H9 (cell line): ENCODE data around the gene ARMH1. TPM values are rescaled to one million over a fixed set of nuclear protein-coding genes. Genes with fewer than 3 reads are reported as not detected.

Experiments used
- DNase-seq: peaks from one replicate; pipeline ENCODE4 v3.0.0-alpha.2; 2017
- H2AFZ ChIP-seq: one replicate; pipeline ENCODE4 v1.6.1; 2013; ENCODE audit warnings: mild to moderate bottlenecking, low read length, control low read depth, moderate library complexity
- H2AK5ac ChIP-seq: 2 replicates; pipeline ENCODE4 v1.6.1; 2013; ENCODE audit warnings: low read length, control low read depth, mixed read lengths; ENCODE audit not compliant: insufficient read length
- H2BK120ac ChIP-seq: one replicate; pipeline ENCODE4 v1.6.1; 2013; ENCODE audit warnings: low read depth, mild to moderate bottlenecking, low read length, control low read depth, inconsistent platforms; ENCODE audit not compliant: poor library complexity, severe bottlenecking
- H2BK12ac ChIP-seq: 2 replicates; pipeline ENCODE4 v1.6.1; 2013; ENCODE audit warnings: low read length, control low read depth, mixed read lengths, low read depth; ENCODE audit not compliant: insufficient read length
- H2BK15ac ChIP-seq: 2 replicates; pipeline ENCODE4 v1.6.1; 2013; ENCODE audit warnings: low read depth, low read length, control low read depth
- H2BK20ac ChIP-seq: one replicate; pipeline ENCODE4 v1.6.1; 2013; ENCODE audit warnings: low read depth, mild to moderate bottlenecking, low read length, control low read depth, inconsistent platforms; ENCODE audit not compliant: poor library complexity, severe bottlenecking
- H2BK5ac ChIP-seq: 2 replicates; pipeline ENCODE4 v1.6.1; 2013; ENCODE audit warnings: low read length, control low read depth, mixed read lengths; ENCODE audit not compliant: insufficient read length
- H3K14ac ChIP-seq: 2 replicates; pipeline ENCODE4 v1.6.1; 2013; ENCODE audit warnings: low read length, control low read depth; ENCODE audit not compliant: insufficient read depth
- H3K18ac ChIP-seq: 2 replicates; pipeline ENCODE4 v1.6.1; 2013; ENCODE audit warnings: low read depth, mild to moderate bottlenecking, mixed read lengths, low read length, control low read depth; ENCODE audit not compliant: insufficient read length
- H3K23ac ChIP-seq: 2 replicates; pipeline ENCODE4 v1.6.1; 2013; ENCODE audit warnings: low read length, control low read depth, mixed read lengths, low read depth; ENCODE audit not compliant: insufficient read length
- H3K23me2 ChIP-seq: 2 replicates; pipeline ENCODE4 v1.6.1; 2013; ENCODE audit warnings: low read depth, mild to moderate bottlenecking, mixed read lengths, low read length, control low read depth; ENCODE audit not compliant: insufficient read length, poor library complexity, severe bottlenecking
- H3K27ac ChIP-seq: 2 replicates; pipeline ENCODE4 v1.5.1; 2013; ENCODE audit warnings: low read length, control low read depth, mixed read lengths, low read depth; ENCODE audit not compliant: insufficient read length
- H3K27me3 ChIP-seq: 2 replicates; pipeline ENCODE4 v1.6.1; 2013; ENCODE audit warnings: low read length, control low read depth, inconsistent platforms; ENCODE audit not compliant: insufficient read depth
- H3K4ac ChIP-seq: 2 replicates; pipeline ENCODE4 v1.6.1; 2013; ENCODE audit warnings: low read depth, mild to moderate bottlenecking, control low read depth, inconsistent platforms, low read length, moderate library complexity
- H3K4me1 ChIP-seq: 2 replicates; pipeline ENCODE4 v1.6.1; 2013; ENCODE audit warnings: low read length, control low read depth, inconsistent platforms; ENCODE audit not compliant: insufficient read depth
- H3K4me2 ChIP-seq: 2 replicates; pipeline ENCODE4 v1.6.1; 2013; ENCODE audit warnings: low read length, control low read depth, mixed read lengths; ENCODE audit not compliant: insufficient read length, insufficient read depth
- H3K56ac ChIP-seq: 2 replicates; pipeline ENCODE4 v1.6.1; 2013; ENCODE audit warnings: low read depth, mild to moderate bottlenecking, mixed read lengths, low read length, control low read depth; ENCODE audit not compliant: insufficient read length
- H3K79me1 ChIP-seq: 2 replicates; pipeline ENCODE4 v1.6.1; 2013; ENCODE audit warnings: low read depth, mild to moderate bottlenecking, moderate library complexity, low read length, control low read depth, inconsistent platforms; ENCODE audit not compliant: insufficient read depth, poor library complexity, severe bottlenecking
- H3K79me2 ChIP-seq: 2 replicates; pipeline ENCODE4 v1.6.1; 2013; ENCODE audit warnings: low read length, control low read depth, inconsistent platforms; ENCODE audit not compliant: insufficient read depth
- H3K9ac ChIP-seq: 2 replicates; pipeline ENCODE4 v1.6.1; 2013; ENCODE audit warnings: low read length, control low read depth, mixed read lengths; ENCODE audit not compliant: insufficient read length; ENCODE audit errors: extremely low read depth
- H3K9me3 ChIP-seq: one replicate; pipeline ENCODE4 v1.6.1; 2013; ENCODE audit warnings: low read depth, low read length, inconsistent platforms; ENCODE audit not compliant: control insufficient read depth
- H3T11ph ChIP-seq: one replicate; pipeline ENCODE4 v1.6.1; 2013; ENCODE audit warnings: mild to moderate bottlenecking, low read length, control low read depth, inconsistent platforms
- H4K20me1 ChIP-seq: one replicate; pipeline ENCODE4 v1.6.1; 2013; ENCODE audit not compliant: control insufficient read depth, insufficient read length, insufficient read depth
- H4K5ac ChIP-seq: 2 replicates; pipeline ENCODE4 v1.6.1; 2013; ENCODE audit warnings: low read depth, mild to moderate bottlenecking, mixed read lengths, low read length, control low read depth; ENCODE audit not compliant: insufficient read length
- H4K8ac ChIP-seq: replicated peaks from 2 replicates; pipeline ENCODE4 v1.6.1; 2013; ENCODE audit warnings: low read length, control low read depth, mixed read lengths, low read depth; ENCODE audit not compliant: insufficient read length
- H4K91ac ChIP-seq: 2 replicates; pipeline ENCODE4 v1.6.1; 2013; ENCODE audit warnings: low read depth, mild to moderate bottlenecking, moderate library complexity, mixed read lengths, low read length, control low read depth; ENCODE audit not compliant: insufficient read length
- H3K27ac Mint-ChIP-seq, 3 experiments: 2 replicates in 2 of 3; 3 replicates in 1 of 3; pipeline ENCODE4 v1.8.0; 2020 to 2021; ENCODE audit warnings: mixed read lengths in 3 of 3, mild to moderate bottlenecking in 1 of 3, moderate library complexity in 1 of 3
- H3K27me3 Mint-ChIP-seq: 2 replicates; pipeline ENCODE4 v1.8.0; 2021; ENCODE audit warnings: low read depth, mild to moderate bottlenecking, moderate library complexity, mixed read lengths
- H3K36me3 Mint-ChIP-seq, 3 experiments: 2 replicates in 2 of 3; 3 replicates in 1 of 3; pipeline ENCODE4 v1.8.0; 2020 to 2021; ENCODE audit warnings: low read depth in 3 of 3, mixed read lengths in 3 of 3; ENCODE audit not compliant: insufficient read depth in 1 of 3
- H3K4me1 Mint-ChIP-seq, 2 experiments: 2 replicates each; pipeline ENCODE4 v1.8.0; 2020; ENCODE audit warnings: mixed read lengths in 2 of 2
- H3K4me3 Mint-ChIP-seq, 2 experiments: 2 replicates in 1 of 2; 3 replicates in 1 of 2; pipeline ENCODE4 v1.8.0; 2020 to 2021; ENCODE audit warnings: mild to moderate bottlenecking in 2 of 2, mixed read lengths in 2 of 2, moderate library complexity in 1 of 2
- H3K9me3 Mint-ChIP-seq, 2 experiments: 2 replicates in 1 of 2; 3 replicates in 1 of 2; pipeline ENCODE4 v1.8.0; 2020; ENCODE audit warnings: mild to moderate bottlenecking in 2 of 2, mixed read lengths in 2 of 2, moderate library complexity in 1 of 2
- WGBS: extraction: QIAGEN DNeasy Blood & Tissue Kit; methylation state at CpG from one replicate; pipeline ENCODE4 v1.1.7; 2013; ENCODE audit warnings: missing lambda C conversion rate, low lambda C conversion rate, mixed read lengths; ENCODE audit not compliant: insufficient read length; ENCODE audit errors: extremely low coverage; 5-methylcytosine and 5-hydroxymethylcytosine counted together
- total RNA-seq: library from RNA; stranded (reverse); gene quantifications from 2 replicates; pipeline ENCODE4 v1.2.1, GENCODE V29; 2021
- TF ChIP-seq, protein P1 (sequence below): fragments of 200-600 bp; sonication (generic); conservative IDR thresholded peaks from 3 replicates; pipeline ENCODE4 v1.8.0; 2021; ENCODE audit warnings: antibody characterized with exemption, mild to moderate bottlenecking

The ARMH1 gene
- total RNA-seq, 1 experiment from 2014 or later: 1.0 TPM

DNA sequence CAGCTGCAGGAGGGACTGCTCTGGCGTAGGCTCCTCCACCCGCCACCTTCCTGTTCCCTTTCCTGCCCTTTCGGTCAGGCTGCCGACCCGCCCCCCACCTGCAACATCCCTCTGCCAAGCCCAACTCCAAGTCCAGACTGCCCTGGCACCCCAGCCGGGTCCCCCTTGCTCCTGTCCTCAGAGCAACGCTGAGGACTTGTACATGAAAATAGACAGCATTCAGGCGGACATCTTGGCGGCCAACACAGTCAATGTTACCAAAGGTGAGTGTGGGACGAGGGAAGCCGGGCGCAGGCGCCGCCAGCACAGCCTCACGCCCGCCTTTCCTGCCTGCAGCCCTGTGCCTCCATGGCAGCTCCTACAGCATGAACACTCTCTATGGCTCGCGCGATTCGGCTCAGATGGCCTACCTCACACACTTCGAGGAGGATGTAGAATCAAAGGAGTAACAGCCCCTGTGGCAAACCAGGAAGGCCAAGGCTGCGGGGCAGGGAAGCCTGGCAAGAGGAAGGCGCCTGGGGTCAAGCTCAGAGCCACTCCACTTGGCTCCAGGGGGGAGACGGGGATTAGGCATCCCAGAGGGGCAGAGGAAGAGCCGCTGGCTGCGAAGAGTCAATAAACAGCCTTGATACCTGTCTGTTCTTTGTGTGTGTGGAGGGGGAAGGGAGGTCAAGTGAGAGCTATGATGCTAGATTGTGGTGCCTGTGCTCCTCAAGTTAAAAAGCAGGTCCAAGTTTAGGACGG lies 50.6 kb downstream of the ARMH1 start:
- no CpG with 5 or more reads among the region's 27 CpGs for WGBS

More for the DNA sequence above, 50.6 kb downstream of the ARMH1 start:
- Mint-ChIP-seq H3K4me3 (peak overlapping the region in 1 of 2 experiments; percentile 54; a peak in 1 of 5 replicates), H3K27ac (peak overlapping the region in 1 of 3 experiments; percentile 81; a peak in 1 of 7 replicates), H3K4me1 (peaks cover 14 to 21% of the 10 kb centered on the region in 2 experiments), H3K27me3 (peaks cover 1% of the 10 kb centered on the region), H3K36me3 (no peaks in the 10 kb centered on the region), H3K9me3 (peaks cover 0 to 2% of the 10 kb centered on the region in 2 experiments; a peak in 1 of 5 replicates)
- TF ChIP-seq, protein P1, sequence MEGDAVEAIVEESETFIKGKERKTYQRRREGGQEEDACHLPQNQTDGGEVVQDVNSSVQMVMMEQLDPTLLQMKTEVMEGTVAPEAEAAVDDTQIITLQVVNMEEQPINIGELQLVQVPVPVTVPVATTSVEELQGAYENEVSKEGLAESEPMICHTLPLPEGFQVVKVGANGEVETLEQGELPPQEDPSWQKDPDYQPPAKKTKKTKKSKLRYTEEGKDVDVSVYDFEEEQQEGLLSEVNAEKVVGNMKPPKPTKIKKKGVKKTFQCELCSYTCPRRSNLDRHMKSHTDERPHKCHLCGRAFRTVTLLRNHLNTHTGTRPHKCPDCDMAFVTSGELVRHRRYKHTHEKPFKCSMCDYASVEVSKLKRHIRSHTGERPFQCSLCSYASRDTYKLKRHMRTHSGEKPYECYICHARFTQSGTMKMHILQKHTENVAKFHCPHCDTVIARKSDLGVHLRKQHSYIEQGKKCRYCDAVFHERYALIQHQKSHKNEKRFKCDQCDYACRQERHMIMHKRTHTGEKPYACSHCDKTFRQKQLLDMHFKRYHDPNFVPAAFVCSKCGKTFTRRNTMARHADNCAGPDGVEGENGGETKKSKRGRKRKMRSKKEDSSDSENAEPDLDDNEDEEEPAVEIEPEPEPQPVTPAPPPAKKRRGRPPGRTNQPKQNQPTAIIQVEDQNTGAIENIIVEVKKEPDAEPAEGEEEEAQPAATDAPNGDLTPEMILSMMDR: no peak
- Histone ChIP-seq H2AFZ (no peak overlapping the region), H3K4ac (no peak overlapping the region), H3K79me2 (no peaks in the 10 kb centered on the region), H4K91ac (no peak overlapping the region), H3K18ac (peak overlapping the region; percentile 35), H2BK5ac (no peak overlapping the region), H3K23ac (no peak overlapping the region), H3K56ac (no peak overlapping the region), H3K23me2 (no peaks in the 10 kb centered on the region), H2BK20ac (no peak overlapping the region), H3K27ac (no peak overlapping the region), H2BK15ac (no peak overlapping the region), H4K5ac (no peak overlapping the region), H2BK120ac (no peak overlapping the region), H4K20me1 (no peaks in the 10 kb centered on the region), H3K4me2 (no peak overlapping the region), H3K4me1 (no peaks in the 10 kb centered on the region), H2AK5ac (no peak overlapping the region), H4K8ac (no peak overlapping the region), H3K27me3 (no peaks in the 10 kb centered on the region), H3K9me3 (no peaks in the 10 kb centered on the region), H3T11ph (no peak overlapping the region), H3K14ac (no peak overlapping the region; the same call in 1 of the 2 replicates), H3K79me1 (no peaks in the 10 kb centered on the region), H2BK12ac (no peak overlapping the region), H3K9ac (no peak overlapping the region)
- DNase-seq: no peak
